ENCODE measurements around the gene GNPNAT1.
A peak's percentile ranks its signal among the peaks of the same experiment; 100 is the strongest.

GNPNAT1 gene

GRCh38 chr14:52791223-52792096 is at the start of gene GNPNAT1:
TSS of gene GNPNAT1 (minus strand) at chr14:52791607. CDS start at chr14:52784650, 6,957 bp downstream.
- peak; percentile 86 to 89 for DNase-seq

- no peak for DNase-seq
These were observed 49.5 kb upstream of the GNPNAT1 start for GRCh38 chr14:52840877-52841276.

GRCh38 chr14:52837451-52837850 is 46.0 kb upstream of the GNPNAT1 start:
- no peak for DNase-seq

GRCh38 chr14:52836063-52836462 is 44.7 kb upstream of the GNPNAT1 start:
- no peak for DNase-seq

- DNase-seq, result peak; percentile 53 to 55
These were observed 43.9 kb upstream of the GNPNAT1 start for GRCh38 chr14:52835122-52835903.

GRCh38 chr14:52834440-52834842 is 43.0 kb upstream of the GNPNAT1 start:
- DNase-seq, result no peak

GRCh38 chr14:52833891-52834290 is 42.5 kb upstream of the GNPNAT1 start:
- no peak for DNase-seq

- DNase-seq, result no peak
These were observed 38.2 kb upstream of the GNPNAT1 start for GRCh38 chr14:52829527-52830185.

GRCh38 chr14:52827426-52827825 is 36.0 kb upstream of the GNPNAT1 start:
- DNase-seq, result peak; percentile 49 to 67

GRCh38 chr14:52825085-52825484 is 33.7 kb upstream of the GNPNAT1 start:
- no peak for DNase-seq

GRCh38 chr14:52824462-52824861 is 33.1 kb upstream of the GNPNAT1 start:
- no peak for DNase-seq

GRCh38 chr14:52821805-52822250 is 30.4 kb upstream of the GNPNAT1 start:
- DNase-seq, result no peak

- DNase-seq, result no peak
These were observed 16.7 kb upstream of the GNPNAT1 start for GRCh38 chr14:52808101-52808500.

- no peak for DNase-seq
These were observed 14.7 kb upstream of the GNPNAT1 start for GRCh38 chr14:52806115-52806514.

GRCh38 chr14:52802597-52802996 is 11.2 kb upstream of the GNPNAT1 start:
- DNase-seq, result no peak

GRCh38 chr14:52801014-52801712 is 9.8 kb upstream of the GNPNAT1 start:
- no peak for DNase-seq

GRCh38 chr14:52798826-52799225 is 7.4 kb upstream of the GNPNAT1 start:
- no peak for DNase-seq

GRCh38 chr14:52797653-52798052 is 6.2 kb upstream of the GNPNAT1 start:
- DNase-seq, result no peak

- DNase-seq, result no peak
These were observed 1.7 kb upstream of the GNPNAT1 start for GRCh38 chr14:52793061-52793460.

- DNase-seq, result no peak
These were observed 649 bp upstream of the GNPNAT1 start for GRCh38 chr14:52792097-52792415.

- DNase-seq, result peak in 1 of 2 experiments; percentile 56
These were observed 618 bp downstream of the GNPNAT1 start for GRCh38 chr14:52790756-52791222.

GRCh38 chr14:52790011-52790755 is 1.2 kb downstream of the GNPNAT1 start:
- DNase-seq, result peak; percentile 18 to 50
